ENCODE results near the gene ARHGEF17.

Gene ARHGEF17

DNA sequence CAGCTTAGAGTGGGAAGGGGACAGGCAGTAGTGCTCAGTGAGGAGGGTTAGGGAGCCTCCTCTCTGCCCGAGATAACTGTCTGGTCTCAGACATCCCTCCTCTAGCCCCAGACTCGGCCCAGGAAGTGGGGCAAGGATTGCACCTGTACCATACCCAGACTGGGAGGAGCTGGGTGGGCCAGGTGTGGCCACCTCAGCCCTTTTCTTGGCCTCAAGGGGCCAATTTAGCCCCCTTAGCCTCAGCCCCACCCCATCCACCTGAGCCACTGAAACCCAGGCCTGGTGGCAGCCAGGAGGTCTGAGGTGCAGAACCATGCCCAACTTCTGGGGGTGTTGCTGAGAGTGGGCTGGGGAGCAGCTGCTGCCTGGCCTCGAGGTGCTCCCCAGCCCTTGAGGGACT lies 74.7 kb downstream of the ARHGEF17 start:
- TF ChIP-seq BACH2 (CRISPR knock-in tag; IDR thresholded peaks at IDR 0.05; ENCODE audit: borderline replicate concordance) = no peak
- TF ChIP-seq, protein P1, sequence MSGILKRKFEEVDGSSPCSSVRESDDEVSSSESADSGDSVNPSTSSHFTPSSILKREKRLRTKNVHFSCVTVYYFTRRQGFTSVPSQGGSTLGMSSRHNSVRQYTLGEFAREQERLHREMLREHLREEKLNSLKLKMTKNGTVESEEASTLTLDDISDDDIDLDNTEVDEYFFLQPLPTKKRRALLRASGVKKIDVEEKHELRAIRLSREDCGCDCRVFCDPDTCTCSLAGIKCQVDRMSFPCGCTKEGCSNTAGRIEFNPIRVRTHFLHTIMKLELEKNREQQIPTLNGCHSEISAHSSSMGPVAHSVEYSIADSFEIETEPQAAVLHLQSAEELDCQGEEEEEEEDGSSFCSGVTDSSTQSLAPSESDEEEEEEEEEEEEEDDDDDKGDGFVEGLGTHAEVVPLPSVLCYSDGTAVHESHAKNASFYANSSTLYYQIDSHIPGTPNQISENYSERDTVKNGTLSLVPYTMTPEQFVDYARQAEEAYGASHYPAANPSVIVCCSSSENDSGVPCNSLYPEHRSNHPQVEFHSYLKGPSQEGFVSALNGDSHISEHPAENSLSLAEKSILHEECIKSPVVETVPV (CRISPR knock-in tag; IDR thresholded peaks at IDR 0.05) = no peak
- TF ChIP-seq, protein P2, sequence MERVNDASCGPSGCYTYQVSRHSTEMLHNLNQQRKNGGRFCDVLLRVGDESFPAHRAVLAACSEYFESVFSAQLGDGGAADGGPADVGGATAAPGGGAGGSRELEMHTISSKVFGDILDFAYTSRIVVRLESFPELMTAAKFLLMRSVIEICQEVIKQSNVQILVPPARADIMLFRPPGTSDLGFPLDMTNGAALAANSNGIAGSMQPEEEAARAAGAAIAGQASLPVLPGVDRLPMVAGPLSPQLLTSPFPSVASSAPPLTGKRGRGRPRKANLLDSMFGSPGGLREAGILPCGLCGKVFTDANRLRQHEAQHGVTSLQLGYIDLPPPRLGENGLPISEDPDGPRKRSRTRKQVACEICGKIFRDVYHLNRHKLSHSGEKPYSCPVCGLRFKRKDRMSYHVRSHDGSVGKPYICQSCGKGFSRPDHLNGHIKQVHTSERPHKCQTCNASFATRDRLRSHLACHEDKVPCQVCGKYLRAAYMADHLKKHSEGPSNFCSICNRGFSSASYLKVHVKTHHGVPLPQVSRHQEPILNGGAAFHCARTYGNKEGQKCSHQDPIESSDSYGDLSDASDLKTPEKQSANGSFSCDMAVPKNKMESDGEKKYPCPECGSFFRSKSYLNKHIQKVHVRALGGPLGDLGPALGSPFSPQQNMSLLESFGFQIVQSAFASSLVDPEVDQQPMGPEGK (CRISPR knock-in tag; IDR thresholded peaks at IDR 0.05; ENCODE audit: borderline replicate concordance) = no peak
- no peak for TF ChIP-seq SNAI2 (CRISPR knock-in tag; IDR thresholded peaks at IDR 0.05)
- no peak for TF ChIP-seq ZFP30 (CRISPR knock-in tag; IDR thresholded peaks at IDR 0.05)
- TF ChIP-seq, protein P3, sequence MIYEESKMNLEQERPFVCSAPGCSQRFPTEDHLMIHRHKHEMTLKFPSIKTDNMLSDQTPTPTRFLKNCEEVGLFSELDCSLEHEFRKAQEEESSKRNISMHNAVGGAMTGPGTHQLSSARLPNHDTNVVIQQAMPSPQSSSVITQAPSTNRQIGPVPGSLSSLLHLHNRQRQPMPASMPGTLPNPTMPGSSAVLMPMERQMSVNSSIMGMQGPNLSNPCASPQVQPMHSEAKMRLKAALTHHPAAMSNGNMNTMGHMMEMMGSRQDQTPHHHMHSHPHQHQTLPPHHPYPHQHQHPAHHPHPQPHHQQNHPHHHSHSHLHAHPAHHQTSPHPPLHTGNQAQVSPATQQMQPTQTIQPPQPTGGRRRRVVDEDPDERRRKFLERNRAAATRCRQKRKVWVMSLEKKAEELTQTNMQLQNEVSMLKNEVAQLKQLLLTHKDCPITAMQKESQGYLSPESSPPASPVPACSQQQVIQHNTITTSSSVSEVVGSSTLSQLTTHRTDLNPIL (CRISPR knock-in tag; IDR thresholded peaks at IDR 0.05; ENCODE audit: low read depth) = no peak
- ATAC-seq = no peak

DNA sequence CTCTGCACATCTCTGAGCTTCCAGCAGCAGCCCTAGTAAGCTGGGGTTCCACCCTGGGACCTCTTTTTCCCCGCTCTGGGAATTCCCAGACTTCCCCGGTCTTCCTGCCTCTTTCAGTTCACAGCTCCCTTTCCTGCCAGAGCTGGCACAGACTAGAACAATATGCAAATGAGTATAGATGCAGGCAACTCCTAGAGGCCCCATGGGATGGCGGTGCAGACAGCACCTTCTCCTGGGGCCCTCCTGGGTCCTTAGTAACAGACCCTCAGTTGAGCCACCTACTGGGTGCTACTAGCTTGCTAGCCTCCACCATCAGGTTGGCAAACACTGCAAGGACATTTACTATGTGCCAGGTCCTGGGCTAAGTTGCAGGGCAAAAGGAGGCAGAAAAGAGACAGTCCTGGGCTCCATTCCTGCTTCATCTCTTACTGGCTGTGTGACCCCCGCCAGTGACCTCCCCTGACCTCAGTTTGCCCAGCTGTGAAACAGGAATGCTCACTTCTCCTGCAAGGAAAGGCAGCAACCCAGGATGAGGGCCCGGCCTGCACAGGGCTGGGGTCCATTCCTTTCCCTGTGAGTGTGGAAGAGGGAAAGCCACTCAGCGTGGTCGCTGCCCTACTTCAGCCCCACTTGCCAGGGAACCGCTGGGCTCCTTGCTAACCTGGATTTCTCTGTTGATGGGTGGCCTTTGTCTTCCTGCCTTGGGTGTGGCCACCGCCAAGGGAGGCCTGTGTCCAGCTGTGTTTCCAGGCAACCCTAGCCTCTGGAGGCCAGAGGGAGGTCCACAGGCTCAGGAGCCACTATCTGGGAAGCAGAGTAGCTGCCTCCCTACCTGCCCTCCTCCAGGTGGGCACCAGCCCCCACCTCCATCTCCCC lies 75.4 kb downstream of the ARHGEF17 start:
- no peak for TF ChIP-seq RARB (CRISPR knock-in tag; IDR thresholded peaks at IDR 0.05)
- TF ChIP-seq ISL1 (CRISPR knock-in tag; IDR thresholded peaks at IDR 0.05) = no peak
- TF ChIP-seq ZNF70 (CRISPR knock-in tag; IDR thresholded peaks at IDR 0.05) = no peak
- TF ChIP-seq, protein P4, sequence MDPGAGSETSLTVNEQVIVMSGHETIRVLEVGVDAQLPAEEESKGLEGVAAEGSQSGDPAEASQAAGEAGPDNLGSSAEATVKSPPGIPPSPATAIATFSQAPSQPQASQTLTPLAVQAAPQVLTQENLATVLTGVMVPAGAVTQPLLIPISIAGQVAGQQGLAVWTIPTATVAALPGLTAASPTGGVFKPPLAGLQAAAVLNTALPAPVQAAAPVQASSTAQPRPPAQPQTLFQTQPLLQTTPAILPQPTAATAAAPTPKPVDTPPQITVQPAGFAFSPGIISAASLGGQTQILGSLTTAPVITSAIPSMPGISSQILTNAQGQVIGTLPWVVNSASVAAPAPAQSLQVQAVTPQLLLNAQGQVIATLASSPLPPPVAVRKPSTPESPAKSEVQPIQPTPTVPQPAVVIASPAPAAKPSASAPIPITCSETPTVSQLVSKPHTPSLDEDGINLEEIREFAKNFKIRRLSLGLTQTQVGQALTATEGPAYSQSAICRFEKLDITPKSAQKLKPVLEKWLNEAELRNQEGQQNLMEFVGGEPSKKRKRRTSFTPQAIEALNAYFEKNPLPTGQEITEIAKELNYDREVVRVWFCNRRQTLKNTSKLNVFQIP (CRISPR knock-in tag; IDR thresholded peaks at IDR 0.05; ENCODE audit: borderline replicate concordance, low read depth) = no peak
- TF ChIP-seq, protein P5, sequence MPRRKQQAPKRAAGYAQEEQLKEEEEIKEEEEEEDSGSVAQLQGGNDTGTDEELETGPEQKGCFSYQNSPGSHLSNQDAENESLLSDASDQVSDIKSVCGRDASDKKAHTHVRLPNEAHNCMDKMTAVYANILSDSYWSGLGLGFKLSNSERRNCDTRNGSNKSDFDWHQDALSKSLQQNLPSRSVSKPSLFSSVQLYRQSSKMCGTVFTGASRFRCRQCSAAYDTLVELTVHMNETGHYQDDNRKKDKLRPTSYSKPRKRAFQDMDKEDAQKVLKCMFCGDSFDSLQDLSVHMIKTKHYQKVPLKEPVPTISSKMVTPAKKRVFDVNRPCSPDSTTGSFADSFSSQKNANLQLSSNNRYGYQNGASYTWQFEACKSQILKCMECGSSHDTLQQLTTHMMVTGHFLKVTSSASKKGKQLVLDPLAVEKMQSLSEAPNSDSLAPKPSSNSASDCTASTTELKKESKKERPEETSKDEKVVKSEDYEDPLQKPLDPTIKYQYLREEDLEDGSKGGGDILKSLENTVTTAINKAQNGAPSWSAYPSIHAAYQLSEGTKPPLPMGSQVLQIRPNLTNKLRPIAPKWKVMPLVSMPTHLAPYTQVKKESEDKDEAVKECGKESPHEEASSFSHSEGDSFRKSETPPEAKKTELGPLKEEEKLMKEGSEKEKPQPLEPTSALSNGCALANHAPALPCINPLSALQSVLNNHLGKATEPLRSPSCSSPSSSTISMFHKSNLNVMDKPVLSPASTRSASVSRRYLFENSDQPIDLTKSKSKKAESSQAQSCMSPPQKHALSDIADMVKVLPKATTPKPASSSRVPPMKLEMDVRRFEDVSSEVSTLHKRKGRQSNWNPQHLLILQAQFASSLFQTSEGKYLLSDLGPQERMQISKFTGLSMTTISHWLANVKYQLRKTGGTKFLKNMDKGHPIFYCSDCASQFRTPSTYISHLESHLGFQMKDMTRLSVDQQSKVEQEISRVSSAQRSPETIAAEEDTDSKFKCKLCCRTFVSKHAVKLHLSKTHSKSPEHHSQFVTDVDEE (CRISPR knock-in tag; IDR thresholded peaks at IDR 0.05) = no peak
- TF ChIP-seq GLIS3 (CRISPR knock-in tag; IDR thresholded peaks at IDR 0.05) = no peak
- no peak for TF ChIP-seq ZFP3 (CRISPR knock-in tag; IDR thresholded peaks at IDR 0.05)
- TF ChIP-seq, protein P1 (CRISPR knock-in tag; IDR thresholded peaks at IDR 0.05) = no peak
- TF ChIP-seq OSR1 (CRISPR knock-in tag; IDR thresholded peaks at IDR 0.05) = no peak
- TF ChIP-seq TCF4 (CRISPR knock-in tag; IDR thresholded peaks at IDR 0.05; ENCODE audit: borderline replicate concordance) = no peak
- 0 out of 3 replicates have a peak, but pooled peaks have one; percentile 18 for ATAC-seq

DNA sequence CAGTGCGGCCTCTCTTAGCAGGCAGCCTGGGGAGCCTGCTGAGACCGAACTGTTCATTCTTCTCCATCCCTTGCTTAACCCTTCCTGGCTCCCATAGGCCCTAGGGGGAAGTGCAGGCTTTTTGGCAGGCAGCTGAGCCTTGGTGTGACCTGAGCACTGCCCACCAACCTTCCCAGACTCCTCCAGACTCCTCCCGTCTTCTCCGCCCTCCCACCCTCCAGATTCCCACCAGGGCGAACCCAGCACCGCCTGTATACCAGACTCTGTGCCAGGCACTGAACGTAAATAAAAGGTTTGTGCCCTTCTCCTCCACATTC lies 76.0 kb downstream of the ARHGEF17 start:
- ATAC-seq = no peak

More for the DNA sequence above, 76.0 kb downstream of the ARHGEF17 start:
- TF ChIP-seq ESRRG (CRISPR knock-in tag; IDR thresholded peaks at IDR 0.05) (no peak), ISL1 (CRISPR knock-in tag; IDR thresholded peaks at IDR 0.05) (no peak), OSR1 (CRISPR knock-in tag; IDR thresholded peaks at IDR 0.05) (no peak), ZFP3 (CRISPR knock-in tag; IDR thresholded peaks at IDR 0.05) (no peak), ARNTL (CRISPR knock-in tag; IDR thresholded peaks at IDR 0.05; ENCODE audit: borderline replicate concordance, low read depth) (no peak), BACH2 (CRISPR knock-in tag; IDR thresholded peaks at IDR 0.05; ENCODE audit: borderline replicate concordance) (no peak), RARB (CRISPR knock-in tag; IDR thresholded peaks at IDR 0.05) (no peak), ZNF565 (CRISPR knock-in tag; conservative IDR thresholded peaks at IDR 0.05; ENCODE audit: low read depth) (no peak), CSDC2 (CRISPR knock-in tag; IDR thresholded peaks at IDR 0.05) (no peak)
- TF ChIP-seq, protein P2 (CRISPR knock-in tag; IDR thresholded peaks at IDR 0.05; ENCODE audit: borderline replicate concordance) = no peak

Data from SK-N-SH treated with all-trans-retinoic acid at 6 μM for 48 hours (cell line).